ENCODE measurements around the gene KPTN.

- TF ChIP-seq EZH2 (optimal IDR thresholded peaks at IDR 0.05; ENCODE audit: low read depth, low read length) (no peak), CTCF (IDR thresholded peaks at IDR 0.05; ENCODE audit: low read length) (no peak), EZH2phosphoT487 (IDR thresholded peaks at IDR 0.05; ENCODE audit: low read length) (no peak)
These were observed 2.9 kb upstream of the KPTN start for GRCh38 chr19:47486900-47487299.

All from MM.1S (cell line).